Large intestine (tissue), 3 donors: ENCODE measurements around the gene ZNF407. TPM values are rescaled to one million over a fixed set of nuclear protein-coding genes. Genes with fewer than 3 reads are reported as not detected.

Source experiments
- DNase-seq, 2 donors: peaks; one replicate each; pipeline versions ENCODE4 v3.0.0 to v3.0.0-alpha.2; 2013
- H3K27ac ChIP-seq: one replicate; pipeline ENCODE4 v1.5.1; 2013; ENCODE audit warnings: low read length
- H3K27me3 ChIP-seq: 2 replicates; pipeline ENCODE4 v1.6.1; 2013; ENCODE audit warnings: low read length; ENCODE audit not compliant: control insufficient read depth, insufficient read depth
- H3K36me3 ChIP-seq: 2 replicates; pipeline ENCODE4 v1.6.1; 2013; ENCODE audit warnings: low read length; ENCODE audit not compliant: control insufficient read depth, insufficient read depth
- H3K4me1 ChIP-seq: one replicate; pipeline ENCODE4 v1.6.1; 2013; ENCODE audit warnings: low read length; ENCODE audit not compliant: control insufficient read depth, insufficient read depth
- H3K4me3 ChIP-seq: one replicate; pipeline ENCODE4 v1.5.1; 2013; ENCODE audit warnings: low read length
- H3K9me3 ChIP-seq: one replicate; pipeline ENCODE4 v1.6.1; 2013; ENCODE audit warnings: mild to moderate bottlenecking, low read depth, low read length, moderate library complexity; ENCODE audit not compliant: control insufficient read depth
- WGBS: methylation state at CpG from one replicate; pipeline ENCODE4 v1.1.5; 2013; ENCODE audit warnings: low lambda C conversion rate; ENCODE audit not compliant: insufficient coverage; 5-methylcytosine and 5-hydroxymethylcytosine counted together
- polyA plus RNA-seq: library from polyadenylated mRNA; unstranded; fragments of 120-200 nt; gene quantifications from one replicate; pipeline ENCODE4 v1.2.1, GENCODE V29; 2013

The ZNF407 gene
- polyA plus RNA-seq, 1 donor, result 6.6 TPM

DNA sequence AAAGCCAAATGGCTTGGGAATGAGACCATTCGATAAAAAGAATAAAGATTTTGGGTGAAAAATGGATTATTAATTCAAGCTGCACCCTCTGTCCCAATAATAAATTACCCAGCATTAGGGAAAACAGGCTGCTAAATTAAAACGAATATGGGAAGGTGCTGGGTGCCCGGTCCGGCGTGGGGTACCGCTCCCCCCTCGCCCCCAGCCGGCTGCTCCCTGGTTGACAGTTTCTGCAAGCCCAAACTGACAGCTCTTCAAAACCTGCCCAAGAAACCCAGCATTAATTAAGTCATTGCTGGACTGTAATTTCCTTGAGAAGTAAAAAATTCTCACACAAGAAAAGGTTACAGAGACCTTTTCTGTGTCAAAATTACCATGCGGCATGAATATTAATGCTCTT lies 512.6 kb downstream of the ZNF407 start:
- no peak overlapping the region for H3K27ac ChIP-seq
- peaks cover 5% of the 10 kb centered on the region for H3K9me3 ChIP-seq
- peaks cover 7% of the 10 kb centered on the region for H3K4me1 ChIP-seq
- 100% methylated on average over 1 of the region's 9 CpGs for WGBS
- DNase-seq, result no peak
- no peaks in the 10 kb centered on the region for H3K36me3 ChIP-seq
- H3K27me3 ChIP-seq, result no peaks in the 10 kb centered on the region
- H3K4me3 ChIP-seq, result no peak overlapping the region

DNA sequence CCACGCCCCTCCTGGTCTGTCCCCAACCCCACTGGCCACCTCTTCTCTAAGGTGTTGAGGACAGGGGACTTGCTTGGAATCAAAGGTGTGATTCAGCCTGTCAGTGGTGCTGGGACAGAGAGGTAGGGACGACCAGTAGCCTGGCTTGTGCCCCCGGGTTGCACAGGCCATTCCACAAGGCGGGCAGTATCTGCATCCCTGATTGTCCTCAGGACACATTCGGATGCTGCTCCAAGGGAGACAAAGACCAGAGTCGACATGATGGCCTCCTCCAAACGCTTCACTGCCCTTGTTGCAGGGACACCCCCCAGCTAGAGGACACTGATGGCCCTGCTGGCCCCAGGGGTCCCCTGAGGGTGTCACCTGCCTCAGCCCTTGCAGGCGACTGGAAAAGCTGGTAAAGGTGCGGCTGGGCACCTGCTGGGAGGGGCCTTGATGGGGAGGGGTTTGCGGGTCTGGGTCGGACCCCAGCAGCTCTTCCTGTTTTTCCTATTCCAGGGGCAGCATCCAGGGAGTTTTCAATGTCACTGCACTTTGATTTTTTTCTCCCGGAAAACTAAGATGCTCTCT lies 513.3 kb downstream of the ZNF407 start:
- no peaks in the 10 kb centered on the region for H3K36me3 ChIP-seq
- peaks cover 7% of the 10 kb centered on the region for H3K4me1 ChIP-seq
- DNase-seq, result no peak
- no CpG with 5 or more reads among the region's 12 CpGs for WGBS
- H3K27me3 ChIP-seq, result no peaks in the 10 kb centered on the region
- H3K4me3 ChIP-seq, result no peak overlapping the region
- no peak overlapping the region for H3K27ac ChIP-seq
- peaks cover 3% of the 10 kb centered on the region for H3K9me3 ChIP-seq

DNA sequence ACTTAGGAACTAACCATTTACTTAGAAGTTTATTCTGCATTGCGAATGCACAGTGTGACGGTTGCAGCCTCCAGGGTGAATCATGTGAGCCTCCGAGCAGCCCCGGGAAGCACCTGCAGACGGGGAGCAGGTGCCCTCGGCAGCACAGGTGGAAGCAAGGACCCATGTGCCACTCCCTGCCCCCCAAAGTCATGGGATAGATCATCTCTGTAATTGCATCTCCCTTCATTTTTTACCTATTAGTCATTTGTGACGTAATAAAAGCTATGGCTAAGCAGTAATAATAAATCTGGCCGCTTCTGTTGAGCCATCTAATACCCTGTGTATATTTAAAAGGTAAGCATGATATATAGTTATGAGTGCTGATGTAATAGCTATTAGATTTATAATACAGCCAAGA lies 514.1 kb downstream of the ZNF407 start:
- 40% methylated on average over 1 of the region's 8 CpGs for WGBS
- DNase-seq, result peak; percentile 77 to 83
- no peaks in the 10 kb centered on the region for H3K36me3 ChIP-seq
- H3K9me3 ChIP-seq, result peaks cover 3% of the 10 kb centered on the region
- no peaks in the 10 kb centered on the region for H3K27me3 ChIP-seq
- H3K4me1 ChIP-seq, result peaks cover 7% of the 10 kb centered on the region
- H3K4me3 ChIP-seq, result no peak overlapping the region
- peak overlapping the region; percentile 82 for H3K27ac ChIP-seq

DNA sequence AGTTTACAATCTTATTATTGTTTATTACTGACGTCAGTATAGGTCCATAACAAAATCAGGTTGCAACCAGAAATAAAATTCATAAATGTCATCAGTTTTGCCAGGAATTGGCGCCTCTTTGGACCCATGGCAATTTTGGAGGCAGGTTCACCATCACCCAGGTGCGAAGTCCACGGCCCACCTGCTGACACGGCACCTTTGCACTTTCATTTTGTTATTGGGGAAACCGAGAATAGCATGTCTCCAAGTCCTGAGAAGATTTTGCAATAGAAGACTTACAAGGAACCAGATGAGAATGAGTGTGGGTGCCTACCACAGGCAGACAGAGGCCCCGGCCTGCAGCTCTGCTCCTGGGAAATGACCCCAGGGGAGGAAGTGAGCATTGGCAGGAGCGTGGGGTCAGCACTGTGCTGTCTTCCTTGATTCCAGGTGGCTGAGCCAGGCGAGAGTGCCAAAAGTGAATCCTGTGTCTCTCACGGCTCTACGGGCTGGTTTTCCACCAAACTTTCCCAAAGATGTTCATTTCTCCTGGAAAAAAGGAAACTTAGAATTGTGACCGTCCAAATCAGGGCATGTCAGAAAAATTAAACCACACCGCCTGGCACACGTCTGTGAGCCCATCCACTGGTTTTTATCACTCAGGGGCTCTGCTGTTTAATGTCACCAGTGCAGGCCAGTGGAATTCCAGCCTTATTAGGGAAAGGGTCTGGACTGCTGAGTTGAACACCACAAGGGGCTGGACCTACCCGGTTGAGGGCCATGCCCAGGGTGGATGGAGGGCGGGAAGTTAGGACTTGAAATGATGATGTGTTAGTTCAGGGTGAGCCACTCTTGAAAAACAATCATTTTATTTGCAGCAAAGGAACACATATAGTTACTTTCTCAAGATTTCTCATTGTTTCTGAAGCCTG lies 514.8 kb downstream of the ZNF407 start:
- DNase-seq, result peak; percentile 43 to 73
- H3K9me3 ChIP-seq, result peaks cover 3% of the 10 kb centered on the region

DNA sequence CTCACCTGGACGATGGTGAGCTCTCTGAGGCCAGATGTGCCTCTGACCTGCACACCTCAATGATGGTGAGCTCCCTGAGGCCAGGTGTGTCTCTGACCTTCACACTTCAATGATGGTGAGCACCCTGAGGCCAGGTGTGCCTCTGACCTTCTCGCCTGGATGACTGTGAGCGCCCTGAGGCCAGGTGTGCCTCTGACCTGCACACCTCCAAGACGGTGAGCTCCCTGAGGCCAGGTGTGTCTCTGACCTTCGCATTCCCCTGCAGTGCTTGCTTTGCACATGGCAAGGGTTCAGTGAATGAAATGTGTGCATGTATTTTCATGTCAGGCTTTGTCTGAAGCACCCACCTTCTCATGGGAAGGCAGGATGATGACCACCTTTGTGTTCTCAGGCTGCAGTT lies 515.8 kb downstream of the ZNF407 start:
- no CpG with 5 or more reads among the region's 5 CpGs for WGBS

More for the DNA sequence above, 514.8 kb downstream of the ZNF407 start:
- Histone ChIP-seq H3K4me1 (peaks cover 7% of the 10 kb centered on the region), H3K27ac (peak overlapping the region; percentile 82), H3K27me3 (no peaks in the 10 kb centered on the region), H3K4me3 (no peak overlapping the region), H3K36me3 (no peaks in the 10 kb centered on the region)
- WGBS, result no CpG with 5 or more reads among the region's 16 CpGs

DNA sequence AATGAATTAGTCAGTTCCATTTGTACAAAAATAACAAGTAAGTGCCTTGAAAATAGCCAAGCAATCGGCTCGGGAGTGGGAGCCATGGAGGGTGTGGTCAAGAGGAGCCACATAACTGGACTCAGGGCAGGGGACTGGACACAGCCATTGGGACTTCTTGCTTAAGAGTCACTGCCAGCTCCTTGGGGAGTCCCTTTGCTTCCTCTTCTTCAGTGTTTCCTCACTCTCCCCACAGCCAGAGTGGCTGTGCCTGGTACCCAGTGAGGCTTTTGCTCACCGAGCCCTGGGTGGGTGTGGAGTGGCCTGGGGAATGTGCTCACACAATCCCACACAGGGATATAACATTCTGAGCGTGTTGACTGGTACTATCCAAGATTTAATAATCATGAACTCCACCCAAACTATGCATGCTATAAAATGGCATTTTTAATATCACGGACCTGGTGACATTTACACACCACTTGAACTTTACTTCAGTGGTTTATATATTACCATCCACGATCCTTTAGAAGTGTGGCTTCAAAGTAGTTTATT lies 516.6 kb downstream of the ZNF407 start:
- H3K36me3 ChIP-seq, result no peaks in the 10 kb centered on the region
- H3K27ac ChIP-seq, result no peak overlapping the region
- no peak overlapping the region for H3K4me3 ChIP-seq
- DNase-seq, result no peak
- H3K4me1 ChIP-seq, result peaks cover 7% of the 10 kb centered on the region
- no peaks in the 10 kb centered on the region for H3K27me3 ChIP-seq
- H3K9me3 ChIP-seq, result peaks cover 3% of the 10 kb centered on the region
- no CpG with 5 or more reads among the region's 6 CpGs for WGBS

More for the DNA sequence above, 515.8 kb downstream of the ZNF407 start:
- Histone ChIP-seq H3K27ac (no peak overlapping the region), H3K4me3 (no peak overlapping the region), H3K36me3 (no peaks in the 10 kb centered on the region), H3K9me3 (peaks cover 3% of the 10 kb centered on the region), H3K4me1 (peaks cover 7% of the 10 kb centered on the region), H3K27me3 (no peaks in the 10 kb centered on the region)
- no peak for DNase-seq

Other genes starting within 250 kb of the ZNF407 start
- gene DIPK1C, start 140.6 kb upstream of the ZNF407 start, polyA plus RNA-seq, result 0.33 TPM
- 300 TPM for gene CNDP2, start 101.5 kb upstream of the ZNF407 start, polyA plus RNA-seq
- gene CNDP1, start 63.4 kb upstream of the ZNF407 start, polyA plus RNA-seq, result 0.27 TPM